HG03520 (cell line): Measurements from ENCODE around the gene IGFBP4.

Experiments
- ATAC-seq: cut with Tn5 transposase; IDR thresholded peaks from one replicate; pipeline ENCODE4 v1.9.1; 2021; ENCODE audit warnings: mild to moderate bottlenecking, moderate library complexity; ENCODE audit not compliant: unreplicated experiment

The IGFBP4 gene

DNA sequence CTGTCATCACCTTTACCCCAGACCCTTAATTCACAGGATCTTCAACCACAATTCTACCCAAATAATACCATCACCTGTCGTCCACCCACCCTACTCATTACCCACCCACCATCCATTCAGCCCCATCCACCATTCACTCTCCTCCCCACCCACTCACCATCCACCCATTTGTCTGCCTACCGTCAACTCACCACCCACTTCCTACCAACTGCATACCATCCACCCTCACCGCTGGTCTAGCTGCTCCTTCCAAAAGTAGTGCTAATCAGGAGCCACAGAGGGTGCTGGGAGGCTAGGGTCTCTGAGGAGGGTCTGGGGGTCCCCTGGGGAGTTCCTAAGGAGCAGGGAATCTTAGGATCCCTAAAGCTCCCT, 12.0 kb upstream of the IGFBP4 start:
- ATAC-seq, result no peak

DNA sequence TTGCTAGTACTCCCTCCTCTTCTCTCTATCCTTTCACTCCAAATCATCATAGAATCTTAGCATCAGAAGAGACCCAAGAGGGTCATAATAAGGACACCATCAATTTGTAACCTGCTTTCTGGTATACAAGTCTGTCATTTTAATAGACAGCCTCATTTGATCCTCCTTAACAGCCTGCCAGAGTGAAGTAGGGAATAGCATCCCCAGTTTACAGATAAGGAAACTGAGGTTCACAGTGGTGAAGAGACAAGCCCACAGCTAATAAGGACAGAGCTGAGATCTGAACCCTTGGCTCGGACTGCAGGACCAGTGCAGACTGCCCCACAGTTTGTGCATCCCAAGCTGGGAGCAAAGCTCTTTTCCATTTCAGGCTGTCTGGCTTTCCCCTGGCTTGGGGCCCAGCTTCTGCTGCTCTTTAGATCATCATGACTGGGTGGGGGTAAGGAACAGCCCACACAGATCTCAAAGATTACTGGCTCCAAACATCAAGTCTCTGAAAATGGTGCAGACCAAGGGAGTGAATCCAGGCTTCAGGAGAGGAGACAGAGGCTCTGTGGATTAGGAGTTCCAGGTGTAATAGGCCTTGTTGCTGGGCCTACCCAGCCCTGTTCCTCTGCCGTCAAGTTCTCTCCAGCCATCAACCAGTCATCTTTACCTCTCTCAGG, 10.3 kb upstream of the IGFBP4 start:
- no peak for ATAC-seq

DNA sequence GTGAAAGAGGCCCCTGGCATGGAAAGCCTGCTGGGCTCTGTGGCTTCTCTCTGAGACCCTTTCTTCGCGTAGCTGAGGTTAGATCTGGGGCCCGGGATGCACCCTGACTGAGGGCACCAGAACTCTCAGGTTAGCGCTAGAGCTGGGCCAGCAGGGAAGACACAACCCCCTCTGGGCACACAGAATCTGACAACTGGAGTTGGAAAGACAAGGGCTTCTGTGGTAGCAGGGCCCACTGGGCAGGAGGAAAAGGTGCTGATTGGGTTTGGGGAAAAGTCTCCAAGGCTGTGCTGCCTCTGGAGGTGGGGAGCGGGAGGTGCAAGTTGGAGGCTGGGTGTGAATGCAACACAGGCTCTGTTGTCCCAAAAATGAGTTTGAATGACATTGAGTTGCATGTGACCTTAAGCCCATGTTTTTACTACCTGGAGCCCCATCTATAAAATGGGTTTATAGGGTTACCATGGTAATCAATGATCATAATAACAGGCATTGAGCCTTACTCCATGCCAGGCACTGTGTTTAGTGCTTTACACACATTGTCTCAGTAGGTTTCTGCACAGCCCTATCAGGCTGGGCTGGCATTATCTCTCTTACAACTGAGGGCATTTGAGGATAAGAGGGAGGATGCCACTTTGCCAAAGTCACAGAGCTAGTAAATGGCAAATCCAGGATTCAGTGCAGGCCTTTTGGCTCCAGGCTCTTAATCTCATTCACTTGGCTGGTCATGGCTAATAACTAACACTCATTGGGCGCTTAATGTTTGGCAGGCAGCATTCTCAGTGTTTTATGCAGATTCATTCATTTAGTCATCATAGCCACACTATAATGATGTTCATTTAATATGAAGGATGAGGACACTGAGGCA, 9.5 kb upstream of the IGFBP4 start:
- ATAC-seq, result no peak

DNA sequence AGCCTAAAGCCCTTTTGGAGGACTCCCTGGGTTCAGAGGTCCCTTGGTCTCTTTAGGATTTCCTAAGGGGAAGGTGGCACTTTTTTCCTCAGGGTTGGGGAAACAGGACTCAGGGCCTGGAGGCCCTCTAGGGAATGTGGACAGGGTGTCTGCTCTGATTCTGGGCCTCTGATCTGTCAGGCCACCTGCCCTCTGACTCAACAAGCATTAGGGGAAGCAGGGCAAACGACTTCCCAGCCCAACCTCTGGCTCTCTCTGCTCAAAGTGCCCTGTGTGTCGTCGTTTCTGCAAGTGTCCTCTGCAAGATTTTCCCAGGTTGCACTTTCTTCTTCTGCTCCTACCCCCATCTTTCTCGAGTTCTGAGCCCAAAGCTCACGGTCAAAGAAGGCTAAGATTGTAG, 6.6 kb upstream of the IGFBP4 start:
- no peak for ATAC-seq

DNA sequence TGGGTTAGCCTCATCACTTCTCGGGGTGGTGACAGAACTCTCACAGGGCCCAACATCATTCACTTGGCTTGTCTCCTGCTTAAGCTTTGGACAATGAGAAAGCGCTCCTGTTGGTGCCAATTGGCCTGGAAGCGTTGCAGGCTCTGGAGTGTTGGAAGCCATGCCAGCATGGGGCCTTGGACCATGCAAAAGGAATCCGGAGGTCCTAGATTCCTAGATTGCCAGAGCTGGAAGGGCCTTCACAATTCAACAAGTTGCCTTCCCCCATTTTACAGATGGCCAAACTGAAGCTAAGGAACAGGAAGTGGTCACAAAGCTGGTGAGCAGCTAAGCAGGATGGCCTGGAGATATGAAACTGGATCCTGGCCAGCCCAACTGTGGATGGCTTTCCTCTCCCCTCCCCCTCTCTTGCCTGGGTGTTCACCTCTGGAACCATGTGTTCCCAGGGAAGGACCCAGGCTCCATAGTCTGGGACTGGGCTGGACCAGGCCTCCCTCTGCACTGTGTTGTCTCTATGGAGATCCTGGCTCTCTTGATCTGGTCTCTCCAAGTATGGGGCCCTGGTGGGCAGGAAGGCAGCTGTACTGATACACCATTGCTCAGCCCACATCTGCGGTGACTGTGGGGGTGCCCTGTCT, 6.0 kb upstream of the IGFBP4 start:
- ATAC-seq, result no peak

DNA sequence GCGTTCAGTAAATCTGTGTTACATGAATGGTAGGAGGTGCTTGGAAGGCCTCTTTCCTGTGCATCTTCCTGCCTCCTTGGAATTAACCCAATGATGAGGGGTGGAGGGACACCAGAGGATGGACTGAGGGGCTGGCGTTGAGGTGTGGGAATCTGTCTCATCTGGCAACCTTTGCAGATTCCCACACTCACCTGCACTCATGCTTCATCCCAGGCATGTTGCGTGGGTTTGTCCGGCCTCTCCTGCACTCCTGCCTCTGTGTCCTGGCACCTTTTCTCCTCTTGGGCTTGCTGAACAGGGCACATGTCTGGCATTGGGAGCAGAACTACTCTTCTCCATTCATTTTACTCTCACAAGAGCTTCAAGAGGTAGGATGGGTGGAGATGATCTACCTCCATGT, 3.1 kb upstream of the IGFBP4 start:
- ATAC-seq, result no peak

DNA sequence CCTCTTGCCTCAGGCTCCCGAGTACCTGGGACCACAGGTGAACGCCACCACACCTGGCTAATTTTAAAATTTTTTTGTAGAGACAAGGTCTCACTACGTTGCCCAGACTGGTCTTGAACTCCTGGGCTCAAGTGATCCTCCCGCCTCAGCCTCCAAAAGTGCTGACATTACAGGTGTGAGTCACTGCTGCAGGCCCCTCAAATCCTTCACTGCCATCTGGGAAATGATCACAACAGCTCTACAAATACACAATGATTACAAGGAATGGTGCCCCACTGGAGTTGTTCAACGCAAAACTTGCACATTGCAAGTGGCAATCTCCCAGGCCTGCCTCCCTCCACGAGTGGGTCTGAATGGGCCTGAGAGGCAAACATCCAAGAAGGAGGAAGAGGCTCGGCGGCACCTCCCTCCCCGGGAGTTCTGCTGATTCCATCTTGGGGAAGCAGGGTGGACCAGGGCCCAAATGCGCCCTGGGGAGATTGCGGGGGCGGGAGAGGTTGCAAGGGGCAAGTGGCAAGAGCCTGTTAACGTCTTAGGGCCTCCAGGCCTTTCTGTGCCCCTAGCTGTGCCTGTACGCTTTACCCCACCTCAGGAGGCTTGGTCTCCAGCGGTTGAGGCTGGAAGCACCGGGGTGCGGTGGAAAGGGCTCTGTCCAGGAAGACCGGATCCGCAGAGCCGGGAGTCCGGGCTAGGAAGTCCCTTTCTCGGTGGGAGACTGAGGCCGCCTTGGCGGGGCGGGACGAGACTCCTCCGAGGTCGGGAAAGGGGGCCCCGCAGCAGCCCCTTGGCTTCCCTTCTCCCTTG, 656 bp upstream of the IGFBP4 start:
- ATAC-seq, result no peak

DNA sequence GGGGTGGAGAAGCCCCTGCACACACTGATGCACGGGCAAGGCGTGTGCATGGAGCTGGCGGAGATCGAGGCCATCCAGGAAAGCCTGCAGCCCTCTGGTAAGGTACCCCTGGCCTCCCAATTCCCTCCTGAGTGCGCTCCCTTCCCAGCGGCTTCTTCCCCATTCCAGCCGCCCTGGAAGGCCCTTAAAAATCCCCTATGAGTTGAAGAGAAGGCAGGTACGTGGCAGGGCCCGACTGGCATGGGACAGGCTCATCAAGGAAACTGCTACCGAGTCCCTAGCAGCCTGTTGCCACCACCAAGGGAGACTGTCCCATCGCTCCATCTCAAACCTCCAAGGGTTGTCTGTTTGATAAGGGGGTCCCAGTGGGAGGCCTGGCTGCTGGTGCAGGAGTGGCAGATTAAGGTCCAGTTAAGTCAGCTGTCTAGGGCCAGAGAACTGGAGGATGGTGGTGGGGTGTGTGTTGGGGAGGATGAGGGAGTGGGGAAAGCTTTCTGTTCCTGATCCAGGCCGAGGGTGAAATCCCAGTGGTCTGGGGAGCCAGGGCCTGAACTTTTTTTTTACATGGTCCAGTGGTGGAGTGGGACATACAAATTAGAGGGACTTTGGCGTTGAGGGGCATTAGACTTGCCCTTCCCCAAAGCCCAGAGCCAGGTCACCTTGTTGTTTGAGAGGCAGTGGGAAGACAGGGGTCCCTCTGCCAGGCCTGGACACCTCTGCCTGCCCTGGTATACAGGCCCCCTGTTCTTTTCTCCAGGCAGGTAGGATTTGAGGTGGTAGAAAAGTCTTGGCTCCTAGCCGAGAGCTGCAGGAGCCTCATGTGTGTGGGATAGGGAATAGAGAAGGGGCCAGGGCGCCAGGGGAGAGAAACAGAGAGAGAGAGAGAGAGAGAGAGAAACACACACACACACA, 994 bp downstream of the IGFBP4 start:
- ATAC-seq, result no peak

DNA sequence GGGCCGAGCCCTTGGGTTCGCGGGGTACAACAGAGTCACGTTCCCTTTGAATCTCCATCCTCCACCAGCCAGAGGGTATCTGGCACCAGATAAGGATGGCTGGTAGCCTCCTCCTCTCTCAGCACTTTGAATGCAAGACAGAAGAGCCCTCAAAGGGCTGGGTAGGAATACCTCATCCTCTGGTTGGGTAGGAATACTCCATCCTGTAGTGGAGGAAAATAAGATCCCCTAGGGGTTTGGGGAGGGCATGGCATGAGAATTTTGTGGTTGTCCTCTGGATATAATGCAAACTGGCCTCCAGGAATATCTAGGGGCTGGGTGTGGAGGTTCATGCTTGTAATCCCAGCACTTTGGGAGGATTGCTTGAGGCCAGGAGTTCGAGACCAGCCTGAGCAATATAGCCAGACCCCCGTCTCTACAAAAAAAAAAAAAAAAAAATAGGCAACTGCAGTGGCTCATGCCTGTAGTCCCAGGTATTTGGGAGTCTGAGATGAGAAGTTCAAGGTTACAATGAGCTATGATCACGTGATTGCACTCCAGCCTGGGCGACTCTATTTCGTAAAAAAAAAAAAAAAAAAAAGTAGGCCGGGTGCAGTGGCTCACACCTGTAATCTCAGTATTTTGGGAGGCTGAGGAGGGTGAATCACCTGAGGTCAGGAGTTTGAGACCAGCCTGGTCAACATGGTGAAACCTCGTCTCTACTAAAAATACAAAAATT, 2.7 kb downstream of the IGFBP4 start:
- ATAC-seq, result no peak

DNA sequence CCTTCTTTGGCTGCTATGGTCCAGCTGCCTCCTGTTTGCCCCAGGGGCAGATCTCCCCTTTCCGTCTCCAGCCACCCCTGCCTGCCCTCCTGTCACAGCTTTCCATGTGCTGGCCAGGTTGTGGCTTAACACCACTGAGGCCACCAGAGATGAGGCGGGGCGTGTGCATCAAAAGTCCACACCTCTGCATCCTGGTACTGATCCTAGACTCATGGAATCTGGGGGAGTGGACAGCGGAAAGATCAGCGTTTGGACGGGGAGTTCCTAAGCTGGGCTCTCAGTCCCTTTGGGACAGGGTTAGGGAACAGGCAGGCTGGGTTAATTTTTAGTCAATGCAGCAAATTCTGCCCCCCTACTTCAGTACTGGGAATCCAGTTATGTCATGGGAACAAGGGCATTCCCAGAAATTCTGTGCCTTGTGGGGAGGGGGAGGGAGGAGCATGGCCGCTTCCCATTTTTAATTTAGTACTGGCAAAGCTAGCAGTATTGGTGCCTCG, 3.9 kb downstream of the IGFBP4 start:
- ATAC-seq, result no peak

DNA sequence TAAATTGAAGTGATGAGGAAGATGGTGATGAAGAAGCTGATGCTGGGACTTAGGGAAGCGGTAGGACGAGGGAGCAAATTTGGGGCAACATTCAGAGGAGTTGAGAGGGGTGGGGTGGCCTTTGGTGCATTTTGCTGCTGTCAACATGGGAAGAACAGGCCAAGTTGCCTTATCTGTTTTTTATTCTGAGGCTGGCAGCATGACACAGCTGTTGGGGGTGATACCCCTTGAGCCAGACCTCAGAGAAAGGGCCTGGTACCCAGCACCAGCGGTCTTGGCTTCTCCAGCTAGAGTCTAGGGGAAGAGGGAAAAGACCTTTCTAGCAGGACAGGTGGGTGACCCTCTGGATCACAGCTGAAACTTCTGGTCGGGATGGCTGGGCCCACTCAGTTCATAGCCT, 4.6 kb downstream of the IGFBP4 start:
- ATAC-seq, result no peak

DNA sequence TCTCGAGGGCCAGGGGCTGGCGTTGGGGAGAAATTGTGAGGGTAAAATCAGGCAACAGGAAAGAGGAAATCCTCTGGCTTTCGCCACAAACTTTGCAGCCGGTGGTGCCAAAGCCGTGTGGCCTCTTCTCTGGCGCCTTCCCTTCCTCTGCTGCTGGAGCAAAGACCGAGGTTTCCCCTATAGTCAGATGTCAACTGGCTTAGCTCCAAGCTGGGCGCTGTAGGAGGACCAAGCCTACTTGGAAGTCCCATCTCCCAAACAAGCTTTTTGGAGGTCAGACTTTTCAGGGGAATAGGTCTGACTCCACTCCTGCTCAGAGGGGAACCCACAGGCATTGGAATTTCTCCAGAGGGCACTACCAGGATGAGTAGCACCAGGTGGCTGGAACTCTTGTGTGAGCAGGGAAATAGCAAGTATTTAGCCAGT, 5.0 kb downstream of the IGFBP4 start:
- no peak for ATAC-seq

DNA sequence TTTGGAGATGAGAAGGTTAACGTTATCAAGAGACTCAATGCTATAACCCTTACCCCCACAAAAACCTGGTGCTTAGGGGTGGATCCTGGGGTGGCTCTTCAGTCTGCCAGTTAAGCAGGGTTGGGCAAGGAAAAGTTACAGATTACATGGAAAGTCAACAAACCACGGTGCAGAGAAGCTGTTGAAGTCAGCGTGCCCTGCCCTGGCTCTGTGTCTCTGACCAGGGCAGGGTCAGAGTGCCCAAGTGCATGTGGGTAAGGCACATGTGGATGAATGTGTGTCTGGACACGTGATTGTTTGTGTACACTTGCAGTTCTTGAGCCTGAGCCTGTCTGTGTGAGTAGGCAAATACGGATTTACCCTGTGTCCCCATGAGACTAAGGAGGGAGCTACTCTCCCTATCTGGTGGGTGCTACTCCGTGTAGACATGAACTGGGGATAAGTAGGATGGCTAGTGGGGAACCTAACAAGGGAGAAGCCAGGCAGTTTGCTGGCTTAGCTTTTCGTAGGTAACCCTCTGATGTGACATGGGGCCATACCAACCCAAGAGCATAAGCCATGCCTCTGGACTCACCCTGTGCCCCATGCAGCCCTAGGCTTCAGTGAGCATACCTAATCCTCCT, 5.5 kb downstream of the IGFBP4 start:
- no peak for ATAC-seq

DNA sequence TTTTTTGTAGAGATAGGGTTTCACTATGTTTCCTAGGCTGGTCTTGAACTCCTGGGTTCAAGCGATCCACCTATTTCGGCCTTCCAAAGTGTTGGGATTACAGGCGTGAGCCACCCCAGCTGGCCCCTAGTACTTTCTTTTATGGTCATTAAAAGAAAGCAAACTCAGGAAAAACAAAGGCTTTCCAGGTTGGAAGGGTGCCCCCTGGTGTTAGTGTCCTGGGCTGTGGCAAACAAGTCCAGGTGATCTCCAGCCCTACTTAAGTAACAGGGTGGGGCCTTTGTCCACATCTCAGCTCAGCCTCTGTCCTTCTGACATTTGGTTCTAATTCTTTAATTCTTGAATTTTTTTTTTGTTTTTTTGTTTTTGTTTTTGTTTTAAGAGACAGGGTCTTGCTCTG, 6.9 kb downstream of the IGFBP4 start:
- ATAC-seq, result no peak

DNA sequence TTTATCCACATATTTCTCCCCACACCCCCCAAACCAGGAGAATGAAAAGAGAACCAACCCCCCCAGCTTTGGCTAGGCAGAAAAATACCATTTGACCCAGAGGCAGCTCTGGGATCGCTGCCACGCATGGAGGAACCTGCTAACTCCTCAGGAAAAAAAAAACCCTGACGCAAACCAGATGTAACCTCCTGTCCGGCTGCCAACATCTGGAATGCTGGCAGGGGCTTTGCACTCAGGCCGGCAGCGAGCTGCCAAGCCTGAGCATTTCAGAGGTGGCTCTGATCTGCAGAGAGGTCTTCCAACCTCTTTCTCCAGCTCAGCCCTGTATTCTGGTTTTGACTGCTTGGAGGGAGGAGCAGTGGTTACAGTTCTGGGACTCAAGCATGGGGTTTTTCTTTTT, 8.2 kb downstream of the IGFBP4 start:
- ATAC-seq, result no peak

DNA sequence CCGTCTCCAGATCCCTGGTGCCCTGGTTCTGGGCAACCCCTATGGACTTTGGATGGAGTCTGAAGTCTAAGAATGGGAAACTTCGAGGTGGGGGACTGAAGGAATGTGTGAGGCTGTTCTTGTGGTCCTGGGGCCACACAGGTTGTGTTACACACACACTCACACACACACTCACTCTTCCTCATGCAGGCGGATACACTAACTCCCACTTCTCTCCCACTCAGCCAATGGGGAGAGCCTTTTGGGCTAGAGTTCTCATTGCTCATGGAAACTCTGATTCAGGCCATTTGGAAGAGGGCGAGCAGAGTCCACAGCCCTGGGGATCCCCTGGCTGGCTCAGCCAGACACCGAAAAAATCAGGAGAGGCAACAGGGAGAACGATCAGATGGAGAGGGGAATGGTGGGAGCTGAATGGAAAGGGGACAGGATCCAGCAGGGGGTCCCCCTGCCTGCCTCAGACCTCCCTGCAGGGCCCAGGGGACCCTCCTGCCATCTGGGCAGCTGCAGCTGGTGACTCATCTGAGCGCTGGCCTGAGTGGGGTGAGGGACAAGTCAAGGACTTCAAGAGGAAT, 9.1 kb downstream of the IGFBP4 start:
- no peak for ATAC-seq

DNA sequence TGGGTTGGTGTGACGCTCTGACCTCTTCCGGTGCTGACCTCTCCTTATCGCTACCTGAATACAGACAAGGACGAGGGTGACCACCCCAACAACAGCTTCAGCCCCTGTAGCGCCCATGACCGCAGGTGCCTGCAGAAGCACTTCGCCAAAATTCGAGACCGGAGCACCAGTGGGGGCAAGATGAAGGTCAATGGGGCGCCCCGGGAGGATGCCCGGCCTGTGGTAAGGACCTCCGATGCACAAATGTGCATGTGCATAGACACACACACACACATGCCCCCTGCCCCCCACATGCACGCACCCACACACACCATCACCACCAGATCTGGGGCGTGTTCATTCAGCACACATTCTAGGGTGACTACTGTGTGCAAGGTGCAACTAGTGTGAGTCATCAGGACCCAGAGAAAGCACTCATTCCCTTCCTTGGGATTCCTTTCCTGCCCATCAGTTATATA, 9.7 kb downstream of the IGFBP4 start:
- no peak for ATAC-seq

DNA sequence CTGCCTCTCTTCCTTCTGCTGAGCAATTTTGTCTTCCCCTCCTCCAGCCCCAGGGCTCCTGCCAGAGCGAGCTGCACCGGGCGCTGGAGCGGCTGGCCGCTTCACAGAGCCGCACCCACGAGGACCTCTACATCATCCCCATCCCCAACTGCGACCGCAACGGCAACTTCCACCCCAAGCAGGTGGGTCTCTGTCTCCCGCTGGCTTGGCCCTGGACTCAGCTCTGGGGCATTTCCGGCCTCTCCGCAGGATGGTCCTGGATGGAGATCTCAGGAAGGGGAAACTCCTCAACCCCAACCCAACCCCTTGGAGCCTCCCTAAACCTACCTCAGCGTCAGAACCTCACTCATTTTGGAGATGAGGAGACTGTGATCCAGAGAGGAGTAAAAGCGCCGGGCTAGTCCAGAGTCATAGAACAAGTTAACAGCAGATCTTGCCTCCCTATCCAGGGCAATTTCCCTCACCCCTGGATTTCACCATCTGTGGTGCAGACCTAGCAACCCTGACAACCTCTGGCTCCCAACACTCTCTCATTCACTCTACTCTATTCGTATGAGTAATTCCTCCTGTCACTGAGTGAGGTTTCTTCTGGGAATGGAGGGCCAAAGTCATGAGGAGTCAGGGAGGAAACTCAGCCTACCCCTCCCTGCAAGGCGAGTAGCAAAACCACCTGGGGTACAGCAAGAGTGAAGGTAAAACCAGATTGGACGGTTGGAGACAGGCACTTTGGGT, 10.8 kb downstream of the IGFBP4 start:
- ATAC-seq, result no peak
